HL-60 (cell line): ENCODE measurements around the gene CFAP221.

Experiments
- DNase-seq, 2 experiments: peaks; one replicate each; pipeline ENCODE4 v3.0.0-alpha.2; 2010 to 2020; ENCODE audit warnings: low read depth in 1 of 2, low spot score in 1 of 2
- H3K27ac ChIP-seq: fragments of 250-450 bp; sonication (Bioruptor Pico); replicated peaks from 2 replicates; pipeline ENCODE4 v1.5.1; 2020; ENCODE audit warnings: mild to moderate bottlenecking, moderate library complexity
- H3K27me3 ChIP-seq: fragments of 250-450 bp; sonication (Bioruptor Pico); 2 replicates; pipeline ENCODE4 v1.5.1; 2021; ENCODE audit warnings: mild to moderate bottlenecking, moderate library complexity; ENCODE audit not compliant: insufficient read depth, poor library complexity, severe bottlenecking
- H3K4me3 ChIP-seq: replicated peaks from 2 replicates; pipeline ENCODE4 v1.5.1; 2011; ENCODE audit warnings: mild to moderate bottlenecking, control low read depth, low read length; ENCODE audit not compliant: insufficient read depth
- CTCF ChIP-seq: IDR thresholded peaks from one replicate; pipeline ENCODE4 v1.5.1; 2011; ENCODE audit warnings: low read length, control low read depth, inconsistent platforms; ENCODE audit not compliant: insufficient read depth
- GABPA ChIP-seq: IDR thresholded peaks from 2 replicates; pipeline ENCODE4 v1.6.1; 2012; ENCODE audit warnings: low read depth
- POLR2AphosphoS5 ChIP-seq: IDR thresholded peaks from 2 replicates; pipeline ENCODE4 v1.6.1; 2012; ENCODE audit warnings: low read depth
- REST ChIP-seq: IDR thresholded peaks from 2 replicates; pipeline ENCODE4 v1.6.1; 2012; ENCODE audit warnings: low read depth; ENCODE audit not compliant: insufficient replicate concordance
- SPI1 ChIP-seq: IDR thresholded peaks from 2 replicates; pipeline ENCODE4 v1.6.1; 2012; ENCODE audit warnings: low read depth, mild to moderate bottlenecking, borderline replicate concordance

CFAP221 gene

GRCh38 chr2:119522671-119523070 is 21.6 kb upstream of the CFAP221 start:
- Histone ChIP-seq H3K27me3 (peaks cover 14% of the 10 kb centered on the region), H3K4me3 (no peak overlapping the region), H3K27ac (no peak overlapping the region)
- no peak for DNase-seq
- TF ChIP-seq CTCF: no peak
- TF ChIP-seq REST: no peak
- TF ChIP-seq POLR2AphosphoS5: no peak
- TF ChIP-seq SPI1: no peak
- TF ChIP-seq GABPA: no peak

GRCh38 chr2:119523383-119523951 is 20.8 kb upstream of the CFAP221 start:
- Histone ChIP-seq H3K27me3 (peaks cover 19% of the 10 kb centered on the region), H3K27ac (no peak overlapping the region), H3K4me3 (no peak overlapping the region)
- DNase-seq: no peak
- TF ChIP-seq GABPA (no peak), SPI1 (no peak), POLR2AphosphoS5 (no peak), REST (no peak), CTCF (no peak)

- Histone ChIP-seq H3K27ac (no peak within 1 kb of the TSS), H3K27me3 (peaks cover 19% of the 10 kb centered on the region), H3K4me3 (no peak within 1 kb of the TSS)
- TF ChIP-seq POLR2AphosphoS5 (no peak), SPI1 (no peak), CTCF (no peak), REST (no peak), GABPA (no peak)
- DNase-seq: no peak
These were observed 20.1 kb upstream of the CFAP221 start, which contains the start of gene SCTR for GRCh38 chr2:119523952-119524694. TSS of gene SCTR (minus strand) at chr2:119524483. CDS start at chr2:119524226, 257 bp downstream.
